Liver (tissue), 9 donors: ENCODE measurements around the gene KRT4. TPM values are rescaled to one million over a fixed set of nuclear protein-coding genes. Genes with fewer than 3 reads are reported as not detected.

Experiments
- DNase-seq: peaks from one replicate; pipeline ENCODE4 v3.0.0-alpha.2; 2017; ENCODE audit warnings: low spot score
- H3K27ac ChIP-seq, 2 donors: one replicate each; pipeline ENCODE4 v1.7.0; 2013; ENCODE audit warnings: inconsistent platforms in 2 of 2, low read length in 2 of 2, control low read depth in 1 of 2, low read depth in 1 of 2, mild to moderate bottlenecking in 1 of 2
- H3K27me3 ChIP-seq, 4 donors: one replicate each; pipeline versions ENCODE4 v1.6.1 to v1.7.0; 2013; ENCODE audit warnings: low read length in 3 of 4, inconsistent platforms in 1 of 4, mild to moderate bottlenecking in 1 of 4, moderate library complexity in 1 of 4; ENCODE audit not compliant: control insufficient read depth in 4 of 4, insufficient read depth in 4 of 4
- H3K36me3 ChIP-seq, 4 donors: one replicate each; pipeline versions ENCODE4 v1.6.1 to v1.7.0; 2013; ENCODE audit warnings: low read length in 3 of 4, mild to moderate bottlenecking in 3 of 4, low read depth in 1 of 4, moderate library complexity in 1 of 4; ENCODE audit not compliant: control insufficient read depth in 4 of 4, insufficient read depth in 3 of 4
- H3K4me1 ChIP-seq, 4 donors: one replicate each; pipeline versions ENCODE4 v1.6.1 to v1.7.0; 2013; ENCODE audit warnings: low read length in 3 of 4, mild to moderate bottlenecking in 3 of 4, moderate library complexity in 1 of 4; ENCODE audit not compliant: control insufficient read depth in 4 of 4, insufficient read depth in 4 of 4
- H3K4me3 ChIP-seq, 3 donors: one replicate each; pipeline versions ENCODE4 v1.6.1 to v1.7.0; 2013; ENCODE audit warnings: low read length in 3 of 3, control low read depth in 1 of 3, low read depth in 1 of 3, mild to moderate bottlenecking in 1 of 3
- H3K9ac ChIP-seq, 2 donors: one replicate each; pipeline ENCODE4 v1.7.0; 2013; ENCODE audit warnings: low read length in 2 of 2, mild to moderate bottlenecking in 2 of 2, moderate library complexity in 2 of 2, control low read depth in 1 of 2, low read depth in 1 of 2
- H3K9me3 ChIP-seq, 4 donors: one replicate each; pipeline versions ENCODE4 v1.6.1 to v1.7.0; 2013; ENCODE audit warnings: low read length in 3 of 4; ENCODE audit not compliant: control insufficient read depth in 4 of 4
- GABPA ChIP-seq, 2 donors: IDR thresholded peaks in 1 of 2; conservative IDR thresholded peaks in 1 of 2; 2 replicates each; pipeline ENCODE4 v1.6.1; 2016; ENCODE audit warnings: antibody characterized with exemption in 2 of 2, mild to moderate bottlenecking in 1 of 2, moderate library complexity in 1 of 2
- HNF4A ChIP-seq, 2 donors: conservative IDR thresholded peaks; 2 replicates each; pipeline ENCODE4 v1.6.1; 2016; ENCODE audit warnings: antibody characterized with exemption in 2 of 2, mild to moderate bottlenecking in 2 of 2
- HNF4G ChIP-seq: IDR thresholded peaks from 2 replicates; pipeline ENCODE4 v1.6.1; 2016; ENCODE audit warnings: antibody characterized with exemption
- JUND ChIP-seq, 2 donors: IDR thresholded peaks; 2 replicates each; pipeline ENCODE4 v1.6.1; 2016; ENCODE audit warnings: antibody characterized with exemption in 2 of 2
- MAX ChIP-seq: IDR thresholded peaks from 2 replicates; pipeline ENCODE4 v1.6.1; 2016; ENCODE audit warnings: antibody characterized with exemption
- RAD21 ChIP-seq, 2 donors: IDR thresholded peaks; 2 replicates each; pipeline ENCODE4 v1.6.1; 2016; ENCODE audit warnings: antibody characterized with exemption in 2 of 2, mild to moderate bottlenecking in 2 of 2
- REST ChIP-seq: IDR thresholded peaks from 2 replicates; pipeline ENCODE4 v1.6.1; 2016; ENCODE audit warnings: antibody characterized with exemption, mild to moderate bottlenecking
- RXRA ChIP-seq, 2 donors: IDR thresholded peaks; 2 replicates each; pipeline ENCODE4 v1.6.1; 2017 to 2018; ENCODE audit warnings: antibody characterized with exemption in 2 of 2, mild to moderate bottlenecking in 1 of 2
- SP1 ChIP-seq: IDR thresholded peaks from 2 replicates; pipeline ENCODE4 v1.6.1; 2018; ENCODE audit warnings: antibody characterized with exemption, mild to moderate bottlenecking
- ZBTB33 ChIP-seq: IDR thresholded peaks from 2 replicates; pipeline ENCODE4 v1.6.1; 2016; ENCODE audit warnings: antibody characterized with exemption
- WGBS: extraction: QIAGEN DNeasy Blood & Tissue Kit; methylation state at CpG from one replicate; pipeline ENCODE4 v1.1.7; 2013; 5-methylcytosine and 5-hydroxymethylcytosine counted together
- polyA plus RNA-seq, 2 donors: library from polyadenylated mRNA; stranded (reverse) in 1 of 2; unstranded in 1 of 2; fragments of 200-250 nt in 1 of 2; fragments of >200 nt in 1 of 2; fragmentation: Nextera tagmentation in 1 of 2; extraction: Ambion mirVana in 1 of 2; gene quantifications; one replicate each; pipeline versions ENCODE4 v1.2.1 to v1.2.3, GENCODE V29; 2013 to 2015
- total RNA-seq, 2 donors: library from RNA; depleted of rRNA; stranded (reverse); fragments of >200 nt; gene quantifications; one replicate each; pipeline ENCODE4 v1.2.3, GENCODE V29; 2014
- donor health status: healthy.
- donor health status: healthy.
- donor health status: healthy.
- donor health status: healthy.
- donor health status: healthy.

Gene KRT4
- total and polyA plus RNA-seq, 4 donors: 0.05 to 0.23 TPM; not detected in 2

GRCh38 chr12:52806169-52806811, 7.6 kb downstream of the KRT4 start:
- TF ChIP-seq MAX (no peak), JUND (IDR thresholded peaks at IDR 0.05) (no peak), GABPA (IDR thresholded peaks at IDR 0.05 in 1 of 2, conservative IDR thresholded peaks at IDR 0.05 in 1 of 2) (no peak)
- H3K36me3 ChIP-seq: no peaks in the 10 kb centered on the region
- H3K27ac ChIP-seq: no peak overlapping the region
- H3K9me3 ChIP-seq: no peaks in the 10 kb centered on the region
- H3K4me3 ChIP-seq: no peak overlapping the region
- peaks cover 0 to 6% (median under 1%) of the 10 kb centered on the region in 4 donors for H3K27me3 ChIP-seq
- DNase-seq: no peak
- H3K9ac ChIP-seq: no peak overlapping the region
- 97% methylated on average over 3 of the region's 3 CpGs for WGBS
- H3K4me1 ChIP-seq: no peaks in the 10 kb centered on the region

- Histone ChIP-seq H3K9ac (no peak overlapping the region), H3K4me1 (no peaks in the 10 kb centered on the region), H3K36me3 (no peaks in the 10 kb centered on the region), H3K27ac (no peak overlapping the region), H3K9me3 (no peaks in the 10 kb centered on the region), H3K4me3 (no peak overlapping the region), H3K27me3 (peaks cover 0 to 6% (median under 1%) of the 10 kb centered on the region in 4 donors)
- WGBS: 88% methylated on average over 3 of the region's 3 CpGs
- TF ChIP-seq SP1: no peak
- TF ChIP-seq HNF4A (conservative IDR thresholded peaks at IDR 0.05): no peak
- TF ChIP-seq RXRA (IDR thresholded peaks at IDR 0.05): no peak
- TF ChIP-seq GABPA (IDR thresholded peaks at IDR 0.05 in 1 of 2, conservative IDR thresholded peaks at IDR 0.05 in 1 of 2): no peak
- no peak for TF ChIP-seq ZBTB33
- no peak for TF ChIP-seq REST
- no peak for TF ChIP-seq MAX
- TF ChIP-seq RAD21 (IDR thresholded peaks at IDR 0.05): no peak
- TF ChIP-seq JUND (IDR thresholded peaks at IDR 0.05): no peak
- no peak for TF ChIP-seq HNF4G
- no peak for DNase-seq
Observed at GRCh38 chr12:52805739-52806138, 8.2 kb downstream of the KRT4 start.

- Histone ChIP-seq H3K4me1 (no peaks in the 10 kb centered on the region), H3K27ac (no peak overlapping the region), H3K4me3 (no peak overlapping the region), H3K36me3 (no peaks in the 10 kb centered on the region), H3K9me3 (no peaks in the 10 kb centered on the region), H3K9ac (no peak overlapping the region), H3K27me3 (peaks cover 0 to 3% (median under 1%) of the 10 kb centered on the region in 4 donors)
- DNase-seq: no peak
- TF ChIP-seq SP1 (no peak), ZBTB33 (no peak)
- 41% methylated on average over 1 of the region's 1 CpG for WGBS
Observed at GRCh38 chr12:52805000-52805399, 8.9 kb downstream of the KRT4 start.
